ENCODE data around the gene RBM43.

RBM43 gene

DNA sequence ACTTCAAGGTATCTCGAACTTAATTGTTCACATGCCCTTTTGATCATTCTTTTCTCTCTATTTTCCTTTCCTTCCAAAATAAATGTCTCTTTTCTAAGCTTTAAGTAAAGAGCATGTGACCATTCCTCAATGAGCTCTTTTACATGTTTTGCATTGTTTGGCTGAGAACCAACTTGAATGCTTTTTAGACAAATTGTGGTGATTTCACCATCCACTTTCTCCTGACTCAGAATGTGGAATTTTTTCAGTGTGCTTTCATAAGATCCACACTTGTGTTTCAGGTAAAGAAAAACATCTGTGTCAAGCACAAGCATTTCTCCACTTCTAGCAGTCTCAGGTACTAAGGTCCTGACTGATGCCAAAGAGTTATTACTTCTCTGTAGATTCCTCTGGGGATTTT, 10.7 kb downstream of the RBM43 start:
- TF ChIP-seq GATA2 (IDR thresholded peaks at IDR 0.05; ENCODE audit: low read depth, low read length) (no peak), GATA3 (IDR thresholded peaks at IDR 0.05; ENCODE audit: low read depth, low read length) (no peak)

DNA sequence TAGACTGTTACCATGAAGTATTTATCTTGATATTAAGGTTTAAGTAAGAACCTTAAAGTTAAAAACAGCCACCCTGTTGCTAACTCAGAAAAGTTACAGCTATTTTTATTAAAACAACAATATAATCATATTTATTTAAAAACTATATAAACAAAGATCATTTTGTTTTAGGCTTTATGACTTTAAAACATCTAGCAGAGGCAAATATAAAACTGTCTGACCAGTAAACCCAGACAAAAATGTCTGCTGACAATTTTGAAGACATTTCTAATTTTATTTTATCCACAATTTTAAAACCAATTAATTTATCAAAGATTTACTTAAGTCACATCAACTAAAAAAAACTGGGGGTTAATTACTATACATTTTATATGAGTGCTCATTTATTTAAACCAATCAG, 14.2 kb downstream of the RBM43 start:
- TF ChIP-seq GATA2 (IDR thresholded peaks at IDR 0.05; ENCODE audit: low read depth, low read length) = no peak
- no peak for TF ChIP-seq GATA3 (IDR thresholded peaks at IDR 0.05; ENCODE audit: low read depth, low read length)

DNA sequence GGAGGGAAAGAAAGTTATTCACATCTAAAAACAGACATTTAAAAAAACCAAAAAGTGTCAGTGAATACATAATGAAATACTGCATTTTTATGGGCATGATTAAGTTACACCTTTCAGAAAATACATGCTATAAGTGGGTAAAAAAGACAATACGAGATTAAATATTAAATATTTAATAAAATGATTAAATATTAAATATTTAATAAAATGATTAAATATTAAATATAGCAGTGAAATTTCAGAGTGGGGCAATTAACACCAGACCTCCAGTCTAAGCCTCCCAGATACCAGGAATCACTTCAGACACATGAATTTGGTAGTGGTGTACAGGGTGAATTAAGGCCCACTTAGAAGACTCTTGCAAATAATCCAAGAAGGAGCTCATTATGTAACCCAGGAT, 15.5 kb downstream of the RBM43 start:
- TF ChIP-seq GATA2 (IDR thresholded peaks at IDR 0.05; ENCODE audit: low read depth, low read length) (no peak), GATA3 (IDR thresholded peaks at IDR 0.05; ENCODE audit: low read depth, low read length) (no peak)

DNA sequence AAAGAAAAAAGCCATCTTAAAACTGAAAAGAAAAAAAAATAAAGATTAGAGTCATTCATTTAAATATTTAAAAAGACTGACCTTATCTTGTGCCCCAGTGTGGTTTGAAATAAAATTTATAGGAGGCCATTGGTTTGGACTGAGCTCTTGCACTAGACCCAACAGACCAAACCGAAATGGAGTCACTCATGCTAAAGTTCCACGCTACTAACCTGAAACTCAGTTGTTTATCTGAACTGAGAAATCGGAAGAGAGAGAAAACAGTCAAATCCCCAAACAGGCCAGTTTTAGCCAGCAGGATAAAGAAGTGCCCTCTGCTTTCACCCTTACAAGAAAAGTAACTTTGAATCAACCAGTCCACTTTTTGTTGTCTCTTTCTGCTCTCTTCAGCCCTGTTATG, 18.2 kb downstream of the RBM43 start:
- TF ChIP-seq GATA2 (IDR thresholded peaks at IDR 0.05; ENCODE audit: low read depth, low read length) = no peak
- no peak for TF ChIP-seq GATA3 (IDR thresholded peaks at IDR 0.05; ENCODE audit: low read depth, low read length)

DNA sequence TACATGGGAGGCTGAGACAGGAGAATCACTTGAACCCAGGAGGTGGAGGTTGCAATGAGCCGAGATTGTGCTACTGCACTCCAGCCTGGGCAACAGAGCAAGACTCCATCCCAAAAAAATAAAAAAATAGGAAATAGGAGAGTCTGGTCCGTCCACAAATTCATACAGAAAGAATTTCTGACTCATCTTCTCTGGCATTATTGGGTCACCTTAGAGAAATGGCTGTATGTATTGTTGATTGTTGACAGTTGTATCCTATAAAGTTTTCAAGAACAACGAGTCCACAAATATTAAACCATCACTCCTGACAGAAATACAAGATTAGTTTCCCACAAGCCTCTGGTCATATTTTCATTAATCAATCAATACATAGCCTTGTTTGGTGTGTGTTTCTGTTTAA, 20.4 kb downstream of the RBM43 start:
- no peak for TF ChIP-seq GATA3 (IDR thresholded peaks at IDR 0.05; ENCODE audit: low read depth, low read length)

DNA sequence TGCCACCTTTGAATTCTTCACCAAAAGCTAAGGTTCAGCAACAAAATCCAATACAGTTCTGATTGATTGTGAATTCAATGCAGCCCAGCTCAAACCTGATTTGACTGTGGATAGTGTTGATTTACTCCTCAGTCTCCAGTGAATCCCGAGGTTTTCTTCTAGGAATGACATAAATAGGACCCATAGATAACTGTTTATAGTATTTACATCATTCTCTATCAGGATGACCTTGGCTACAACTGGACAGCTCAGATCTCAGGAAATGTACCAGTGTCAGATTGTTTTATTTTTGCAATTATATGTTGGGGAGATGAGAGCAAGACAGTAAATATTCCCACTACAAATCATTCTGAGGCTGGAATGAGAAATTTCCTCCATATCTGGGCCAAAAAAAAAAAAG, 21.2 kb downstream of the RBM43 start:
- TF ChIP-seq GATA2 (IDR thresholded peaks at IDR 0.05; ENCODE audit: low read depth, low read length) (no peak), GATA3 (IDR thresholded peaks at IDR 0.05; ENCODE audit: low read depth, low read length) (no peak)

DNA sequence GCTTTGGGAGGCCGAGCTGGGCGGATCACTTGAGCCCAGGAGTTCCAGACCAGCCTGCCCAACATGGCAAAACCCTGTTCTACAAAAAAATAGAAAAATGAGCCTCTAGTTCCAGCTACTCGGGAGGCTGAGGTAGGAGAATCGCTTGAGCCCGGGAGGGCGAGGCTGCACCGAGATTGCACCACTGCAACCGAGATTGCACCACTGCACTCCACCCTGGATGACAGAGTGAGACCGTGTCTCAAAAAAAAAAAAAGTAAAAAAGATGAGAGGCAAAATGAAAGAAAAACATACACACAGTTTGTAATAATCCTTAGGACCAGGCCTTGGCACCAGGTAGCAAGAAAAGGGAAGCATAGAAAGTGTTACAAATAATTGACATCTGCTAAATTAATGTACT, 22.0 kb downstream of the RBM43 start:
- no peak for TF ChIP-seq GATA2 (IDR thresholded peaks at IDR 0.05; ENCODE audit: low read depth, low read length)
- TF ChIP-seq GATA3 (IDR thresholded peaks at IDR 0.05; ENCODE audit: low read depth, low read length) = no peak

DNA sequence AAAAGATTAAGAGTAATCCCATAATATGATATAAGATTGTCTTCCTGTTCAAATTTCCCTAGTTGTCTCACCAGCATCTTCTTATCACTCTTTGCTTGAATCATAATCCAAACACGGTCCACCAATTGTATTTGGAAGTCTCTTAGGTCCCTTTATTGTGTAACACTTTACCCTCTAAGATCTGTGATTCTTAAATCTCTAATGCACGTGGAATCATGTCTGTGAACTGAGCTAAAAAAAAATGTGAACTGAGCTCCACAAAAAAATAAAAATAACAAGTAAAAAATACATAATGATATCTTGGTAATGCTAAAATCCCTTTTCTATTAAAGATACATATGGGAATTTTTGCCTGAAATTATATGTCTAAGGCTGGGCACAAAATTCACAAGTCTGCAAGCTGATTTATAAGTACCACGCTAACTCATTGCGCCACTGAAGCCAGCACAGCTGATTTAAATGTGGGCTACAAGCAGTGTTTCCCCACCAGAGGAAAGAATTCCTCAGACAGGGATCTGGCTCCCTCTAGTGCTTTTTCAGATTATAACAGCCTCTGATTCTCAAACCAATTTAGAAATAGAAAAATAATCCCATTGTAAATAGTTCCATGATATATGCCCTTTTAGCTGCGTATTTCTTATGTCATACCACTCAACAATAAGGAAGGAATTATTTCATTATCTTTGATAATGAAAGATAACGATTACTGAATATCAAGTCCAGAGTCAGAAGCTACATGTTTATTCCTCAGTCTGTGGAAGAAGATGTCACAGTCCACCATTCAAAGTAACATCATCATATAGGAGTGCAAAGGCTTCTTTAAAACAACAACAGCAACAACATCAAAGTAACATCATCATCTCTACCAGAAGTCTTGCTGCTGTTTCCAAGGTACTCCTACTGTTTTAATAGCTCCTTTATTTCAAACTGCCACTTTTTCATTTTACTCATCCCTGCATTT, 22.9 kb downstream of the RBM43 start:
- TF ChIP-seq GATA2 (IDR thresholded peaks at IDR 0.05; ENCODE audit: low read depth, low read length) (no peak), GATA3 (IDR thresholded peaks at IDR 0.05; ENCODE audit: low read depth, low read length) (no peak)

DNA sequence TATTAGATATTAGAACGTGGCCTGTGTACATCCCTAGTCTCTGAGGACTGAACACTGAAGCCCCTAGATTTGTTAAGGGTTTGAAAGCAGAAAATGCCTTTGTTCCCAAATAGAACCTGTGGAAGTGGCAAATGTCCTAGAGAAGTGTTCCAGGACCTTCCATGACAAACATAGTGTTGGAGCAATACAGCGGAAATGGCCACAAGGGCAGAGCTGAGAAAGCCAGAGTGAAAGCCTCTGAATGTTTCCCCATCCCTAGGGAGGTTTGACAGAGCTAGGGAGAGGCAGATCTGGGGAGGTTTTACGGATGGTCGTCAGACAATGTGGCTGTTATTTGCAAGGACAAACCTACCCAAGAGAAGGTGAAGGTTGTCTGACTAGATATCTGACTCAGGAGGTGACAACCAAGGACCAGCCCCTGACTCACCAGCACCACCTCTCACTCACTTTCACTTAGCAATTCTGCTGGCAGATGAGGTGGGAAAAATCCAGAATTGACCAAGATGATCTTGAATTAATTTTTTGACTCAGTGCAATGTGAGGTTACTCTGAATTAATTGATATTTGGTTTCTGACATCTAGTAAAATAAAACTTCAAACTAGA, 24.1 kb downstream of the RBM43 start:
- TF ChIP-seq GATA3 (IDR thresholded peaks at IDR 0.05; ENCODE audit: low read depth, low read length) (no peak), GATA2 (IDR thresholded peaks at IDR 0.05; ENCODE audit: low read depth, low read length) (no peak)

DNA sequence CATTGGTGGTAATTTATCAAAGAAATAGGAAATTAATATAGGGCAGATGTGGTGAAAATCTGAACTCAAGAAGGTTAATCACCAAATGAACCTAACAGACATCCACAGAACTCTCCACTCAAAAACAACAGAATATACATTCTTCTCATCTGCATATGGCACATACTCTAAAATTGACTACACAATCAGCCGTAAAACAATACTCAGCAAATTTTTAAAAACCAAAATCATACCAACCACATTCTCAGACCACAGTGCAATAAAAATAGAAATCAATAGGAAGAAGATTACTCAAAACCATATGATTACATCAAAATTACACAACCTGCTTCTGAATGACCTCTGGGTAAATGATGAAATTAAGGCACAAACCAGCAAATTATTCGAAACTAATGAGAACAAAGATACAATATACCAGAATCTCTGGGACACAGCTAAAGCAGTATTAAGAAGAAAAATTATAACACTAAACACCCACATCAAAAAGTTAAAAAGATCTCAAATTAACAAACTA, 31.0 kb downstream of the RBM43 start:
- TF ChIP-seq GATA2 (IDR thresholded peaks at IDR 0.05; ENCODE audit: low read depth, low read length) (no peak), GATA3 (IDR thresholded peaks at IDR 0.05; ENCODE audit: low read depth, low read length) (no peak)

DNA sequence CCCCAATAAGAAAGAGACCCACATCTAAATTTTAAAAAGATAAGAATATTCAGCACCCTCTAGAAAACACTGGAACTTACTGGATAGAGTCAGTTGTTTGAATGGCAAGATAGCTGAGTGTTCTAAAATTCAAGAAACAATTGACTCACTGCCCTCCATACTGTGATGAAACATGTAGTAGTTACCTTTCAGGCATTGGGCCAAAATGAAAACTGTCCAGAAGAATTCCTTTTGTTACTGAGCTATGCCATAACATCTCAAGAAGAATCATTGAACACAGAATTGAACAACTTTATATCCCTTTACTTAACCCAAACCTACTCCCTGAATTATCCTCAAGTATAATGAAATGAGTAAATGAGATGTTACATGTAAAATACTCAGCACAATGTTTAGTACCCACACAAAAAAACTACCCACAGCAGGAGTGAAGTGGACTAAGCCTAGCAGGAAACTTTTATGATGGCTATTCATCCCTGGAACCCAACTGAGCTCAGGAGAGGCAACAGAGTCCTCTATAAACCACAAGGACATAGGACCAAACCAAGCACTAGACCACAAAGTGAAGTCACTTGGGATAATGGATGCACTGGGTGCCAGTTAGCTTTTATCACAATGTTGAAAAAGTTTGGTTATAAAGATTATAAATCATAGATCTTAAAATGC, 32.7 kb downstream of the RBM43 start:
- TF ChIP-seq GATA2 (IDR thresholded peaks at IDR 0.05; ENCODE audit: low read depth, low read length) (no peak), GATA3 (IDR thresholded peaks at IDR 0.05; ENCODE audit: low read depth, low read length) (no peak)

DNA sequence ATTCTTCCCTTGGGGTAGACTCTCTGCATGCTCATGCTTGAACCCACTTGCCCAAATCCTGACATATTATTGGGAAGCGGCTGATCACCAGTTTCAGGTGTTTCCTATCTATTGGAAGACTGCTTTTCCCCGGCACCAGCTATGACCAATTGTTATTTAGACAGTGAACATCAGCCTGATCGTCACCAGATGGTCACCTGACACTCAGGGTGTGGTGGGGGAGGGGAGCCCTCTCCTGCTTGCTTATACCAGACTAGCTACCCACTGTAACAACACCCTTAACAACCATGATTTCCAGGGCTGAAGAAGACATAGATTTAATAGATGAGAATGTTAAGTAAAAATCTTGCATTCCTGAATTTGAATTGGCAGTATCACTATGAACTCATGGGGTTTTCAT, 44.3 kb downstream of the RBM43 start:
- TF ChIP-seq GATA3 (IDR thresholded peaks at IDR 0.05; ENCODE audit: low read depth, low read length) (no peak), GATA2 (IDR thresholded peaks at IDR 0.05; ENCODE audit: low read depth, low read length) (no peak)

DNA sequence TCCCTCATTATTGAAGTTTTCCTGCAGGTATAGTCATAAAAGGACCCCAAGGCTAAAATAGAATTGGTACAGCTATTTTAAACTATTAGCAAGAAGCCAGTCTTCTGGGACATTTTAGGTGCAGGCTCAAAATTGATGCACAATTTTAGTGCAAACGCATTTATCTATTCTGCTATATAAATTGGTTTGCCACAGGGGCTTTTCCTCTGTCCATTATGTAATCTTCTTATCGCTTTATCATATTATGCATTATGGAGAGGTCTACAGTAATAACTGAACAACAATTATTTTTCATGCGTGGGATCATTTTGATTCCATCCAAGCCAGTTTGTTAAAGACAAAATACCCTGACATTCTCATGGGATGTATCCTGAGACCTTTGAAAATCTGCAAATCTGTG, 54.6 kb downstream of the RBM43 start:
- TF ChIP-seq GATA3 (IDR thresholded peaks at IDR 0.05; ENCODE audit: low read depth, low read length) = peak; percentile 67
- peak; percentile 40; the same call in 1 of the 2 replicates for TF ChIP-seq GATA2 (IDR thresholded peaks at IDR 0.05; ENCODE audit: low read depth, low read length)

DNA sequence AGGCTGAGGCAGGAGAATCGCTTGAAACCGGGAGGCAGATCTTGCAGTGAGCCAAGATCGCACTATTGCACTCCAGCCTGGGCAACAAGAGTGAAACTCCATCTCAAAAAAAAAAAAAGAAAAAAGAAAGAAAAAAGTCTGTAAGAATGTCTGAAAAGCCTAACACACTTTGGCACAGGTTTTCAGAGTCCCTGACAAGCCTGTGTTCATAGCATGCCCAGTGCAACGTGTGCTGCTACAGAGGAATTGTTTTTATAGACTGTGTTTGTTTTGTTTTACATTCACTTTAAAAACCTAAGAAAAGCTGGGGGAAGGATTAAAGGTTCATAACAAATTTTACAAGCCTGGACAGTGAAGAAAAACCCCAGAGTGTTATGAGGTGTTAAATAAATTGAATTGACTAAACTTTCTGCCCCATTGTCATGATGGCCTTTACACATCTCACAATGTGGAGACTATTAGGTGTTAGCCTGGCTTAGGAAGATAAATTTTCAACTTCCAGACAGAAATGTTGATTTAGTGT, 55.2 kb downstream of the RBM43 start:
- TF ChIP-seq GATA2 (IDR thresholded peaks at IDR 0.05; ENCODE audit: low read depth, low read length) (no peak), GATA3 (IDR thresholded peaks at IDR 0.05; ENCODE audit: low read depth, low read length) (no peak)

All from SH-SY5Y (cell line).